ENCODE results near the gene TSPEAR. TPM values are rescaled to one million over a fixed set of nuclear protein-coding genes. Genes with fewer than 3 reads are reported as not detected.

The TSPEAR gene
- total RNA-seq, 1 experiment from 2014 or later = not detected

- in situ Hi-C loops (cut with HindIII; ENCODE audit: low pct_unique_long_range_greater_than_20kb, low sequenced_read_pairs) (no loop called here), intact Hi-C loops (cut with micrococcal nuclease; ENCODE audit: unreplicated experiment) (no loop called here)
- no TSS peak for BruUV-seq (replicated peaks)
- TF ChIP-seq SIN3A (IDR thresholded peaks at IDR 0.05; ENCODE audit: borderline replicate concordance, insufficient read depth, low read depth, low read length) = no peak
- no peak for TF ChIP-seq REST (IDR thresholded peaks at IDR 0.05; ENCODE audit: insufficient read depth in 1 of 2, low read depth in 2 of 2, low read length in 1 of 2)
- no peak for TF ChIP-seq CTCF (IDR thresholded peaks at IDR 0.05)
- TF ChIP-seq TCF7L2 (IDR thresholded peaks at IDR 0.05; ENCODE audit: low read depth, low read length) = no peak
- TF ChIP-seq POLR2AphosphoS5 (IDR thresholded peaks at IDR 0.05; ENCODE audit: low read depth, low read length) = no peak
- Histone ChIP-seq H3K27me3 (ENCODE audit: control insufficient read depth, insufficient read depth, low read length) (no peaks in the 10 kb centered on the region), H3K27ac (ENCODE audit: low read length) (no peak overlapping the region), H3K4me1 (ENCODE audit: control insufficient read depth, insufficient read depth, low read length) (no peaks in the 10 kb centered on the region), H3K4me3 (ENCODE audit: low read depth in 2 of 2, low read length in 2 of 2) (no peak overlapping the region), H3K36me3 (ENCODE audit: control insufficient read depth, insufficient read depth, low read length) (no peaks in the 10 kb centered on the region), H3K9me3 (ENCODE audit: control insufficient read depth, insufficient read depth, low read depth, low read length) (no peaks in the 10 kb centered on the region)
- no peak for DNase-seq (ENCODE audit: low read depth, low spot score)
- ATAC-seq = no peak
- CTCF ChIA-PET = interaction anchor here (0.6 to 0.9 kb wide), 3 partner anchors 90 to 318 kb away, joined by 3 to 15 read pairs (median 5); no protein-coding TSS in a partner anchor
- POLR2A ChIA-PET = no interaction called here
These were observed 202.5 kb downstream of the TSPEAR start for GRCh38 chr21:44508711-44509445.

- no peak for TF ChIP-seq SIN3A (IDR thresholded peaks at IDR 0.05; ENCODE audit: borderline replicate concordance, insufficient read depth, low read depth, low read length)
- no peak for TF ChIP-seq CTCF (IDR thresholded peaks at IDR 0.05)
- TF ChIP-seq REST (IDR thresholded peaks at IDR 0.05; ENCODE audit: insufficient read depth in 1 of 2, low read depth in 2 of 2, low read length in 1 of 2) = no peak
- TF ChIP-seq TCF7L2 (IDR thresholded peaks at IDR 0.05; ENCODE audit: low read depth, low read length) = no peak
- TF ChIP-seq POLR2AphosphoS5 (IDR thresholded peaks at IDR 0.05; ENCODE audit: low read depth, low read length) = no peak
- CTCF ChIA-PET = interaction anchor here (0.6 kb wide), 1 partner anchor 90 kb away, joined by 5 read pairs; no protein-coding TSS in a partner anchor
- intact Hi-C loops (cut with micrococcal nuclease; ENCODE audit: unreplicated experiment) (no loop called here), in situ Hi-C loops (cut with HindIII; ENCODE audit: low pct_unique_long_range_greater_than_20kb, low sequenced_read_pairs) (no loop called here)
- Histone ChIP-seq H3K36me3 (ENCODE audit: control insufficient read depth, insufficient read depth, low read length) (no peaks in the 10 kb centered on the region), H3K9me3 (ENCODE audit: control insufficient read depth, insufficient read depth, low read depth, low read length) (no peaks in the 10 kb centered on the region), H3K27me3 (ENCODE audit: control insufficient read depth, insufficient read depth, low read length) (no peaks in the 10 kb centered on the region), H3K27ac (ENCODE audit: low read length) (no peak overlapping the region), H3K4me1 (ENCODE audit: control insufficient read depth, insufficient read depth, low read length) (no peaks in the 10 kb centered on the region), H3K4me3 (ENCODE audit: low read depth in 2 of 2, low read length in 2 of 2) (no peak overlapping the region)
- BruUV-seq (replicated peaks) = no TSS peak
- ATAC-seq (no peak), DNase-seq (ENCODE audit: low read depth, low spot score) (no peak)
- POLR2A ChIA-PET = no interaction called here
These were observed 203.0 kb downstream of the TSPEAR start for GRCh38 chr21:44508426-44508710.
